Measurements from ENCODE around the gene LOXL3.

The LOXL3 gene

GRCh38 chr2:74511104-74511989 is 42.4 kb downstream of the LOXL3 start:
- H3K27ac Mint-ChIP-seq = no peak overlapping the region
- DNase-seq (no peak), ATAC-seq (no peak)
- no peak overlapping the region for H3K4me3 Mint-ChIP-seq
- H3K27me3 Mint-ChIP-seq = peaks cover 72% of the 10 kb centered on the region
- no peaks in the 10 kb centered on the region for H3K9me3 Mint-ChIP-seq
- H3K4me1 Mint-ChIP-seq = peaks cover 41% of the 10 kb centered on the region

DNA sequence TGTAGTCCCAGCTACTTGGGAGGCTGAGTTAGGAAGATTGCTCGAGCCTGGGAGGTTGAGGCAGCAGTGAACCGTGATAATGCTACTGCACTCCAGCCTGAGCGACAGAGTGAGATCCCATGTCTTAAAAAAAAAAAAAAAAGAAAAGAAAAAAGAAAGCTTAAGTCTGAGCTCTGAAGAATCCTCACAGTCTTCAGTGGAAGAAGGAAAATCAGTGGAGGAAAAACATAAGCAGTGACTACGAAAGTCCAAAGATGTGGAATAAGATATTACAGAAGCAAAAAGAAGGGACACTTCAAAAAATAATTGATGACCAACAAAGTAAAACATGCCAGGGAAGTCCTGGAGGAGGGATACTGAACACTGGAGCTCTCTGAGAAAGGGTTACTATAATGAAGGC is 43.5 kb downstream of the LOXL3 start:
- Mint-ChIP-seq H3K9me3 (no peaks in the 10 kb centered on the region), H3K27me3 (peaks cover 61% of the 10 kb centered on the region), H3K4me3 (no peak overlapping the region), H3K4me1 (peaks cover 43% of the 10 kb centered on the region), H3K27ac (no peak overlapping the region)
- no peak for ATAC-seq
- DNase-seq = no peak

DNA sequence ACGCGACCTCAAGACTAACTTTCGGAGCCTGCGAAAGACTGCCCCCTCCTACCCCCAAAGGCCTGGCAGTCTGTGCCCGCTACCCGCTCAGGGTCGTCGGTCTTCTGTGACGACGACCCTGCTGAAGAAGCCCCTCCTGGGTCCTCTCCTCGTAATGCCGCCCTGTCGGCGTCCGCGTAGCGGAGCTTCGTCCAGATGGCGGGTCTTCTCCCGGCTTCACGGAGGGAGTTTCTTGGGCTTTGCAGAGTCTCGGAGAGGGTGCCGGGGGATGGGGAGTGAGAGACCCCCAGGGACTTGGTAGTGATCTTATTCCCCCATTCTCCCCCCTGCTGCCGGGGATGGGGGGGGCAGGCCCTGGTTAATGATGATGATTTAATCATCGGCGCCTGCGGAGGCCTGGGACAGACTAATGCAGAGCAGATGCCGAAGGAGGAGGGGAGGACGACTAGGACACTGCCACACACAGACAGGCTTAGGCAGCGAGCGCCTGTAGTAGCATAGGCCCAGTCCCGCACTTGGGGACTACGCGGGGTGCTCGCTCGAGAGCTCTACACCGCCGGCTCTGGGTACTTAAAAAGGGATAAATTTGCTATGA is 45.7 kb downstream of the LOXL3 start:
- Mint-ChIP-seq H3K9me3 (no peaks in the 10 kb centered on the region), H3K27ac (peak overlapping the region; percentile 99 to 100), H3K27me3 (peaks cover 65% of the 10 kb centered on the region), H3K4me1 (peaks cover 58% of the 10 kb centered on the region), H3K4me3 (peak overlapping the region; percentile 94 to 97)
- peak; percentile 39 to 50 for DNase-seq
- peak; percentile 44 for ATAC-seq

GRCh38 chr2:74507145-74507925 is 46.4 kb downstream of the LOXL3 start, which contains the start of gene PCGF1:
Gene PCGF1, minus strand, starts transcription at chr2:74507695. Its CDS starts 27 bp downstream, at chr2:74507668.
- peak; percentile 89 for ATAC-seq

DNA sequence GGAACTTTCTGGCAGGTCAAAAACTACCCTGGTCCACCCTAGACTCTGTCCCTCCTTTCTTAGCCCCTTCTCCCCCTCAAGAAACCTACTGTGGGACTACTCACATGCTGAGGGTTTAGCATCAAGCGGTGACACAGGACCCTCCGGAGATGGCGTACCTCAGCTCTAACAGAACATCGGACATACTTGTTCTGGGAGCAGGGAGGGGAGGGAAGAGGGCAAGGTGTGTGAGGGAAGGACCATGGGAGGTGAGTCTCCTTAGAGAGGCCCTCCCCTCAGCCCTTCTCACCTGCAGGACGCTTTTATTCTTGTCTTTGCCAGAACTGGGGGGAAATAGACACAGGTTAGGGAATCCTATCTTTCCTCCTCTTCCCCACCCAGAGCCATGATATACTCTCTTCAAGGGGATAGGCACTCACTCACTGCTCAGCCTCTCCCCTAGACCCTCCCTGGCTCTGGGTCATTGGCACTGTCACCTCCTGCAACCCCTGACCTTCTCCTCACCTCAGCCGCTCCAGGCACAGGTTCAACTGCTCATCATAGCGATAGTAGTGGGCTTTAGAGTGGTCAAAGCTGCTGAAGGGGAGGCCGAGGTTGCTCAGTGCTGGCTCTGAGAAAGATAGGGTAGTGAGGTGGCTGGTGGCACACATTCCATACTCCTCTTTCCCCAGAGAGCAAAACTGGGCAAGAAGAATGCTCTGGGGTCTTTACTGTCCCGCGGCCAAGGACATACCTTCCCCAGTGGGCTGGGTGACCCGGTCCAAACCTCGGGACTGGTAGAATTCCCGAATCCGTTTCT is 48.1 kb downstream of the LOXL3 start:
- Mint-ChIP-seq H3K4me1 (peaks cover 66% of the 10 kb centered on the region), H3K9me3 (no peaks in the 10 kb centered on the region), H3K27ac (peak overlapping the region in 1 of 2 donors; percentile 51), H3K27me3 (peaks cover 65% of the 10 kb centered on the region), H3K4me3 (peak overlapping the region in 1 of 2 donors; percentile 10)
- ATAC-seq (no peak), DNase-seq (no peak)

More at GRCh38 chr2:74507145-74507925, 46.4 kb downstream of the LOXL3 start, which contains the start of gene PCGF1:
- peak; percentile 97 to 98 for DNase-seq
- Mint-ChIP-seq H3K27me3 (peaks cover 65% of the 10 kb centered on the region), H3K4me3 (peak within 1 kb of the TSS; percentile 94 to 97), H3K9me3 (no peaks in the 10 kb centered on the region), H3K4me1 (peaks cover 65% of the 10 kb centered on the region), H3K27ac (peak within 1 kb of the TSS; percentile 99 to 100)

DNA sequence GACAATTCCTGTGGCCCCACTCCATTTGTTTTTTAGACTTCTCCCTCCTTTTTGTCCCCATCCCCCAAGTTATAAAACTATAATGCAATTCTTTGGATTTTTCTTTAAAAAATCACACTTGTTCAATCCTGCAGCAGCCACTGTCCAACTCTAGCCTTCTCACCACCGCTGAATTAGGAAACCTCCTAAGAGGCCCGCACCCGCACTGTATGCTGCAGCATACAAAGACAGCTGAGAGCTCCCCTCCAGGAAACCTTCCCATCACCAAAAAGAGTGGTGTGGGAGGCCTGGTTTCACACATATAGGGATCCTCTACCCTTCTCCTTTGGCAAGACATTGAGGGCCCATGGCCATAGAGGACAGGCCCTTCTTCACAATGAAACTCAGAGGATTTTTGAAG is 49.2 kb downstream of the LOXL3 start:
- Mint-ChIP-seq H3K27me3 (peaks cover 65% of the 10 kb centered on the region), H3K9me3 (no peaks in the 10 kb centered on the region), H3K4me1 (peaks cover 67% of the 10 kb centered on the region), H3K4me3 (peak overlapping the region; percentile 47 to 87), H3K27ac (no peak overlapping the region)
- DNase-seq (no peak), ATAC-seq (no peak)

GRCh38 chr2:74503506-74504475 is 50.0 kb downstream of the LOXL3 start:
- DNase-seq = no peak
- H3K27me3 Mint-ChIP-seq = peaks cover 71% of the 10 kb centered on the region
- H3K4me3 Mint-ChIP-seq = peak overlapping the region; percentile 80 to 87
- H3K4me1 Mint-ChIP-seq = peaks cover 75% of the 10 kb centered on the region
- ATAC-seq = no peak
- H3K27ac Mint-ChIP-seq = peak overlapping the region in 1 of 2 donors; percentile 46
- no peaks in the 10 kb centered on the region for H3K9me3 Mint-ChIP-seq

DNA sequence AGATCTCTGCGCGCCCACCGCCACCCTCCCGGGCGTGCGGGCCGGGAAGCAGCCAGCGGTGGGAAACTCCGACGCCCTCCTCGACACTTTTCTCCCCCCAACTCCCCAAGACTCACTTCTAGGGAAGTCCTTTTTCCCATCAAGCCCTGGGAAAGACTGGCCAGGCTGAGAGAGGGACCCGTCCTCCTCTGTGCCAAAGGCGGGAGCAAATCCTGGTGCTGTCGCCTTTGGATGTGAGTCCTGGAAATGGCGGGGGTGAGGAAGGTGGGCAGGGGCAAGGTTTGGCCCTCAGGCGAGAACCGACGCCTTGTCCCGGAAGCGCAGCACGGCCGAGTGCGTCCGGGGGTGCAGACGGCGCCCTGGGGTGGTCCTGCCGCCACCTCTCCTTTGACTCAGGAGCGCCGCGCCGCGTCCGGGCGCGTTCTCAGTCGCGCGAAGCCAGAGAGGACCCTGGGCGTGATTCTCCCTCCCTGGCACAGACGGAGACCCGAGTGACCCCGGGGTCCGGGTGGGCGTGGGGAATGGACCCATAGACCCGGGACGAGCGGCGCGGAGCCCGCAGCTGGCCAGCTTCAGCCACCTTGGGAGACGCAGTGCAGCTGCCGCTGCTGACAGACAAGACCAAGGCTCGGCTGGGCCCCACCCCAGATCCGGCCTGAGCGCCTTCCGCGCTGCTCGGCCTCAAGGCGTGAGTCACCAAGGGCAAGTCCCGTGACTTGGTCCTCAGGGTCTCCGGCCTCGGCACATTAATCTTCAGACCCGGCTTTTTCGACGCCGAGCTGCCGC is 50.8 kb downstream of the LOXL3 start:
- DNase-seq (peak; percentile 67 to 73), ATAC-seq (peak; percentile 51)
- Mint-ChIP-seq H3K27me3 (peaks cover 73% of the 10 kb centered on the region), H3K9me3 (no peaks in the 10 kb centered on the region), H3K4me3 (peak overlapping the region; percentile 80 to 87), H3K4me1 (peaks cover 75% of the 10 kb centered on the region), H3K27ac (peak overlapping the region in 1 of 2 donors; percentile 64)

- Mint-ChIP-seq H3K27me3 (peaks cover 79% of the 10 kb centered on the region), H3K27ac (peak overlapping the region in 1 of 2 donors; percentile 64), H3K4me1 (peaks cover 81% of the 10 kb centered on the region), H3K9me3 (no peaks in the 10 kb centered on the region), H3K4me3 (peak overlapping the region; percentile 80 to 87)
- no peak for DNase-seq
- ATAC-seq = no peak
Observed at GRCh38 chr2:74502147-74502719, 51.5 kb downstream of the LOXL3 start.

DNA sequence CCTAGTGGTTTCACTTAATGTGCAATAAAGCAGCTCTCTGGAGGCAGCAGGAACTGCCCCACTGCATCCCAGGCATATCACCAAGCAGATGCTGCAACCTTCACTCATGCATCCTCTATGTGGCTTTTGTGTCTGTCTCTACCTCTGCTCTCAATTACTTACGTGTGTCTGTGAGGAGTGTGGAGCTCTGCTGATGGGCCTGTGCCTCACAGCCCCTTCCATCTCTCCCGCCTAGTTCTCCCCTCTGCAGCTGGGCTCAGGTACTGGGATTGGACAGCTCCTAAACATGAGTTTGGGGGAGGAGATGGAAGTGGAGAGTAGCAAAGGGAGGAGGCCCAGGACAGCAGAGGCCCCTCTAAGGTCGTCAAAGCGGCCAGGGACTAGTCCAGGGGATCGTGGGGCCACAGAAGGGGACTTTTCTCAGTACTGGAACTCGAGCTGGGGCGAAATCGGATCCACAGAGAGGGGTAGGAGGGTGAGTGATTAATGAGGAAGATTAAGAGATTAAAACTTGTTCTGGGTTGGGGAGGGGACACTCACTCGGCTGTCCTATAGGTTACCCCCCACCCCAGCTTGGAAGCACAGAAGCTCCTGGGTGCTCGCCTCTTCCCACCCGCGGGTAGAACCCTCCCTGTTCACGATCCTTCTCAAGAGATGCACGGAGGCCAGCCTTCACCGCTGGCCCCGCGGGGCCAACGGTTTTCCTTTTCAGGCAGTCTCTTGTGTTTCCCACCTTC is 52.2 kb downstream of the LOXL3 start:
- ATAC-seq (no peak), DNase-seq (no peak)
- H3K27me3 Mint-ChIP-seq = peaks cover 79% of the 10 kb centered on the region
- peaks cover 73% of the 10 kb centered on the region for H3K4me1 Mint-ChIP-seq
- H3K4me3 Mint-ChIP-seq = peak overlapping the region; percentile 80 to 87
- H3K9me3 Mint-ChIP-seq = no peaks in the 10 kb centered on the region
- H3K27ac Mint-ChIP-seq = no peak overlapping the region

- no peak overlapping the region for H3K4me3 Mint-ChIP-seq
- no peak for DNase-seq
- H3K27me3 Mint-ChIP-seq = peaks cover 79% of the 10 kb centered on the region
- no peak for ATAC-seq
- H3K27ac Mint-ChIP-seq = no peak overlapping the region
- peaks cover 65% of the 10 kb centered on the region for H3K4me1 Mint-ChIP-seq
- H3K9me3 Mint-ChIP-seq = no peaks in the 10 kb centered on the region
Observed at GRCh38 chr2:74500578-74500946, 53.2 kb downstream of the LOXL3 start.

- Mint-ChIP-seq H3K4me1 (peaks cover 60% of the 10 kb centered on the region), H3K27me3 (peaks cover 77% of the 10 kb centered on the region), H3K4me3 (peak overlapping the region; percentile 20 to 51), H3K27ac (no peak overlapping the region), H3K9me3 (no peaks in the 10 kb centered on the region)
- no peak for ATAC-seq
- DNase-seq = no peak
Observed at GRCh38 chr2:74499940-74500577, 53.7 kb downstream of the LOXL3 start.

Data from stimulated activated naive CD8-positive, alpha-beta T cell treated with anti-CD3 and anti-CD28 coated beads, Interleukin-15, amount 100 ng/mL, for 72 hours (primary cell).